Bronchial epithelial cell (primary cell): ENCODE measurements around the gene AFAP1L1. TPM values are rescaled to one million over a fixed set of nuclear protein-coding genes. Genes with fewer than 3 reads are reported as not detected.

Experiments
- DNase-seq: peaks from one replicate; pipeline ENCODE4 v3.0.0-alpha.2; 2010; ENCODE audit warnings: low read depth
- FAIRE-seq: peaks from 2 replicates; lab custom pipeline; 2011; peaks lifted over from hg19 to GRCh38; lab: Jason Lieb, UNC
- H3K27me3 ChIP-seq: 2 replicates; pipeline ENCODE4 v1.5.1; 2011; ENCODE audit warnings: low read length; ENCODE audit not compliant: control insufficient read depth, insufficient read depth
- H3K36me3 ChIP-seq: 2 replicates; pipeline ENCODE4 v1.5.1; 2011; ENCODE audit warnings: low read length; ENCODE audit not compliant: control insufficient read depth, insufficient read depth
- H3K4me3 ChIP-seq: 2 replicates; pipeline ENCODE4 v1.5.1; 2011; ENCODE audit warnings: mild to moderate bottlenecking, low read depth, low read length, control low read depth
- CTCF ChIP-seq: IDR thresholded peaks from 2 replicates; pipeline ENCODE4 v1.5.1; 2011; ENCODE audit warnings: mild to moderate bottlenecking, moderate library complexity, low read length, control low read depth, inconsistent platforms; ENCODE audit not compliant: insufficient read depth, severe bottlenecking
- total RNA-seq: library from RNA; depleted of rRNA; stranded (reverse); fragments of >200 nt; gene quantifications from 2 replicates; pipeline ENCODE4 v1.2.1, GENCODE V29; 2014

AFAP1L1 gene
- total RNA-seq, 1 donor from 2014 or later = 17.4 TPM

- DNase-seq = no peak
- no peak overlapping the region for H3K4me3 ChIP-seq
- FAIRE-seq = no peak
- TF ChIP-seq CTCF = no peak
- H3K27me3 ChIP-seq = no peaks in the 10 kb centered on the region
- no peaks in the 10 kb centered on the region for H3K36me3 ChIP-seq
These were observed 17.6 kb downstream of the AFAP1L1 start for GRCh38 chr5:149289301-149289700.

- no peak for TF ChIP-seq CTCF
- Histone ChIP-seq H3K27me3 (no peaks in the 10 kb centered on the region), H3K4me3 (no peak overlapping the region), H3K36me3 (peaks cover 1% of the 10 kb centered on the region)
- FAIRE-seq (peak; percentile 7), DNase-seq (no peak)
These were observed 23.5 kb downstream of the AFAP1L1 start for GRCh38 chr5:149294872-149295829.

GRCh38 chr5:149297340-149298025 is 25.8 kb downstream of the AFAP1L1 start:
- TF ChIP-seq CTCF = no peak
- FAIRE-seq (no peak), DNase-seq (no peak)
- peaks cover 2% of the 10 kb centered on the region for H3K36me3 ChIP-seq
- H3K4me3 ChIP-seq = no peak overlapping the region
- no peaks in the 10 kb centered on the region for H3K27me3 ChIP-seq

GRCh38 chr5:149298163-149298562 is 26.5 kb downstream of the AFAP1L1 start:
- TF ChIP-seq CTCF = no peak
- no peak for DNase-seq
- no peaks in the 10 kb centered on the region for H3K27me3 ChIP-seq
- H3K36me3 ChIP-seq = peaks cover 4% of the 10 kb centered on the region
- FAIRE-seq = no peak
- no peak overlapping the region for H3K4me3 ChIP-seq

- no peak for DNase-seq
- FAIRE-seq = no peak
- Histone ChIP-seq H3K27me3 (no peaks in the 10 kb centered on the region), H3K36me3 (peaks cover 4% of the 10 kb centered on the region), H3K4me3 (no peak overlapping the region)
- no peak for TF ChIP-seq CTCF
These were observed 27.3 kb downstream of the AFAP1L1 start for GRCh38 chr5:149298842-149299404.
